NOMO-1 (cell line): ENCODE data around the gene MRTFB.
A peak's percentile ranks its signal among the peaks of the same experiment; 100 is the strongest.
"Not testable (repeated sequence)": the region's sequence is repeated elsewhere in the genome, so short reads cannot be mapped to it uniquely, and the experiment has no call there.

Experiments used
- DNase-seq, 2 experiments: peaks; one replicate each; lab custom pipeline; 2025; ENCODE audit not compliant: unreplicated experiment in 2 of 2; lab: John Stamatoyannopoulos, UW

Gene MRTFB, protein sequence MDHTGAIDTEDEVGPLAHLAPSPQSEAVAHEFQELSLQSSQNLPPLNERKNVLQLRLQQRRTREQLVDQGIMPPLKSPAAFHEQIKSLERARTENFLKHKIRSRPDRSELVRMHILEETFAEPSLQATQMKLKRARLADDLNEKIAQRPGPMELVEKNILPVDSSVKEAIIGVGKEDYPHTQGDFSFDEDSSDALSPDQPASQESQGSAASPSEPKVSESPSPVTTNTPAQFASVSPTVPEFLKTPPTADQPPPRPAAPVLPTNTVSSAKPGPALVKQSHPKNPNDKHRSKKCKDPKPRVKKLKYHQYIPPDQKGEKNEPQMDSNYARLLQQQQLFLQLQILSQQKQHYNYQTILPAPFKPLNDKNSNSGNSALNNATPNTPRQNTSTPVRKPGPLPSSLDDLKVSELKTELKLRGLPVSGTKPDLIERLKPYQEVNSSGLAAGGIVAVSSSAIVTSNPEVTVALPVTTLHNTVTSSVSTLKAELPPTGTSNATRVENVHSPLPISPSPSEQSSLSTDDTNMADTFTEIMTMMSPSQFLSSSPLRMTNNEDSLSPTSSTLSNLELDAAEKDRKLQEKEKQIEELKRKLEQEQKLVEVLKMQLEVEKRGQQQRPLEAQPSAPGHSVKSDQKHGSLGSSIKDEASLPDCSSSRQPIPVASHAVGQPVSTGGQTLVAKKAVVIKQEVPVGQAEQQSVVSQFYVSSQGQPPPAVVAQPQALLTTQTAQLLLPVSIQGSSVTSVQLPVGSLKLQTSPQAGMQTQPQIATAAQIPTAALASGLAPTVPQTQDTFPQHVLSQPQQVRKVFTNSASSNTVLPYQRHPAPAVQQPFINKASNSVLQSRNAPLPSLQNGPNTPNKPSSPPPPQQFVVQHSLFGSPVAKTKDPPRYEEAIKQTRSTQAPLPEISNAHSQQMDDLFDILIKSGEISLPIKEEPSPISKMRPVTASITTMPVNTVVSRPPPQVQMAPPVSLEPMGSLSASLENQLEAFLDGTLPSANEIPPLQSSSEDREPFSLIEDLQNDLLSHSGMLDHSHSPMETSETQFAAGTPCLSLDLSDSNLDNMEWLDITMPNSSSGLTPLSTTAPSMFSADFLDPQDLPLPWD

DNA sequence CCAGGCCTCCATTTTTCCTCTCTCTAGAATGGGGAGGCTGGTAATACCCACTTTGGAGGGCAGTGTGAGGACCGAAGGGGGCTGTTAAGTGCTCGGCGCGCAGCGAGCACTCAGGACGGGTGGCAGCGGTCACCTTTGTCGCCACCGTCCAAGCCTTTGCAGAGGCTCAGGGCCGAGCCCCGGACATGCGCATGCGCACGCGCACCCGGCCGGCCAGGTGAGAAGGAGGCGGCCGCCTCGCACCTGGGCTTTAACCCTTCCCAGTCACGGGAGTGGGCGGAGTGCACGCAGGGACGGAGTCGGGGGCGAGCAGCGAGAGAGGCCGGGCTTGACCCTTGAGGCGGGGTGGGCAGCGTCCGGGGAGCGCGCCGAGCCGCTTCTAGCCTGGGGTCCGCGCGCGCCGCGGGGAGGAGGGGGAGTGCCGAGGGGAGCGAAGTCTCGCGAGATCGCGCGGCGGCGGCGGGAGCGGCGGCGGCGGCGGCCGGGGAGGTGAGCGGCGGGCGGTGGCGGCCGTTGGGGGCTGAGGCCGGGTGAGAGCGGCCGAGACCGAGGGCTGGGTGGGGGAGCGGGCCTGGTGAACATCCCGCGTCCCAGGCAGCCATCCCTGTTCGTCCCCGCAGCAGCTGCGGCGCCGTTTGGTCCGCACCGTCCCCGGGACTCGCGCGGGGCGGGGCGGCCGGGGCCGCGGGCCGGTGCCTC, at the start of gene MRTFB:
Gene MRTFB, plus strand, starts transcription at position 443 of the 699 bp plus-strand sequence. CDS start 69,288 bp downstream, outside the sequence.
- peak; percentile 30 to 60 for DNase-seq

- DNase-seq, result not testable (repeated sequence)
Measured at GRCh38 chr16:14023526-14023925, 47.6 kb upstream of the MRTFB start.

- DNase-seq, result peak; percentile 37 to 62
Measured at GRCh38 chr16:14024283-14024682, 46.8 kb upstream of the MRTFB start.

DNA sequence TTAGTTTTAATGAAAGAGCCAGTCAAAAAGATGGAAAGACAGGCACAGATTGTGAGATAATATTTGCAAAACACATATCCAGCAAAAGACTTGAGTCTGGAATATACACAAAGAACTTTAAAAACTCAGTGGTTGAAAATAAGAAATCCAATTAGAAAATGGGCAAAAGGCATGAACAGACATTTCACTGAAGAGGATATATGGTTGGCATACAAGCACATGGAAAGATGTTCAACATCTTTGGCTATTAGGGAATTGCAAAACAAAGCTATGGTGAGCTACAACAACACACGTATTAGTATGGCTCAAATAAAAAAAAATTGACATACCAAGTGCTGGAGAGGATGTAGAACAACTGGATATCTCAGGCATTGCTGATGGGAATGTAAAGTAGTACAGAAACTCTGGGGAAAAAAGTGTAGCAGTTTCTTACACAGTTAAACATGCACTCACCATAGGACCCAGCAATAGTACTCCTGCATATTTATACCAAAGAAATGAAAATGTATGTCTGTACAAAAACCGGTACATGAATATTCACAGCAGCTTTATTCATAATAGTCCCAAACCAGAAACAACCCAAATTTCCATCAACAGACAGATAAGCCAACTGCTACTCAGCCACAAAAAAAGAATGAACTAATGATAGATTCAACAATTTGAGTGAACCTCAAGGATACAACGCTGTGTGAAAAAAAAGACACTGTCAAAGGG, 44.4 kb upstream of the MRTFB start:
- no peak for DNase-seq

- no peak for DNase-seq
Measured at GRCh38 chr16:14028202-14028601, 42.9 kb upstream of the MRTFB start.

GRCh38 chr16:14029658-14030057, 41.5 kb upstream of the MRTFB start:
- DNase-seq, result no peak

DNA sequence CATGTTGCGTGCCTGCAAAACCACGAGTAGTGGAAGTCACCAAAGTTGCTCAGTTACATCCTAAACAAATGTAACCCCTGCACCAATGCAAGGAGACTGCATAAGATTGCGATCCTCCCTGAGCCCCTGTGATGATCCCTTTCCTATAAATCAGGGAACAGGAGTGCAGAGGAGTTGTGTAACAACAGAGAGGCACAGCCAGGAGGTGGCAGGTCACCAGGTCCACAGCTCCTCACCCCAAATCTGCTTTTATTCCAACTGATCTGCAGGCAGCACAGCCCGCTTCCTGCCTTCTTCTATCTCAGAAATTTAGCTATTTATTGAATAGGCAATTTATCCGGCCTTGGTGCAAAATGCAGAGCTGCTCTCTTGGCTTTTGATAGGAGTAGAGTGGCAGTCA, 36.0 kb upstream of the MRTFB start:
- no peak for DNase-seq

DNA sequence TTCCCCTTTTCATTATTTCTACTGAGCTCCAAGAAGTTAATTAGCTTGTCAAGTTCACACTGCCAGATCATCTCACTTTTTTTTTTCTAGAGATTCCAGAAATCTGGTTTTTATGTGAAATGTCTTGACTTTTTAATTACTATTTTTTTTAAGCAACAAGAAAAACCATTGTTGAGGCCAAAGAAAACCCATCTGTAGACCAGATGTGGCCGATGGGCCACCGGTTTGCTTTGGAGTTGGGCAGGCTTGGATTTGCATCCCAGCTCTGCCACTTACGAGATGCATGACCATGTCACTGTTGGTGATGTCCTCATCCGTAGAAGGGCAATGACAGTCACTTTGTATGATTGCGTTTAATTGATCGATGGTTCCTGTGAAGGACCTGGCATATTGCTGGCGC, 34.2 kb upstream of the MRTFB start:
- no peak for DNase-seq

DNA sequence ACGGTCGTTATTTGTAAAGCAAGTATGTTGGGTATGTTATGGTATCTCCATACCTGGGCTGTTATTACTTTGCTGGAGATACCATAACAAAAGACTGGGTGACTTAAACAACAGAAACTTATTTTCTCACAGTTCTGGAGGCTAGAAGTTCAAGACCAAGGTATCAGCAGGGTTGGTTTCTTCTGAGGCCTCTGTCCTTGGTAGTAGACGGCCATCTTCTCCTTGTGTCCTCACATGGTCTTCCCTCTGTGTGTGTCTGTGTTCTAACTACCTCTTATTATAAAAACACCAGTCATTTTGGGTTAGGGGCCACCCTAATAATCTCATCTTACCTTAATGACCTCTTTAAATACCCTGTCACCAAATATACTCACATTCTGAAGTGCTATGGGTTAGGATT, 33.2 kb upstream of the MRTFB start:
- no peak for DNase-seq

DNA sequence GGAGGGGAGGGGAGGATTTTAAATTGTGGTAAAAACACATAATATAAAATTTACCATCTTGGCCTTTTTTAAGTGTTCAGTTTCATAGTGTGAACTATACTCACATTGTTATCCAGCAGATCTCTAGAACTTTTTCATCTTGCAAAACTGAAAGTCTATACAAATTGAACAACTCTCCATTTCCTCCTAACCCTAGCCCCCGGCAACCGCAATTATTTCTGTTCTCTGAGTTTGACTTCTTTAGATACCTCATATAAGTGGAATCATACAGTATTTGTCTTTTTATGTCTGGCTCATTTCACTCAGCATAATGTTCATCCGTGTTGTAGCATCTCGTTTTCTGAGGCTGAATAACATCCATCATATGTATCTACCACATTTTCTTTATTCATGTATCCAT, 30.0 kb upstream of the MRTFB start:
- DNase-seq, result no peak

DNA sequence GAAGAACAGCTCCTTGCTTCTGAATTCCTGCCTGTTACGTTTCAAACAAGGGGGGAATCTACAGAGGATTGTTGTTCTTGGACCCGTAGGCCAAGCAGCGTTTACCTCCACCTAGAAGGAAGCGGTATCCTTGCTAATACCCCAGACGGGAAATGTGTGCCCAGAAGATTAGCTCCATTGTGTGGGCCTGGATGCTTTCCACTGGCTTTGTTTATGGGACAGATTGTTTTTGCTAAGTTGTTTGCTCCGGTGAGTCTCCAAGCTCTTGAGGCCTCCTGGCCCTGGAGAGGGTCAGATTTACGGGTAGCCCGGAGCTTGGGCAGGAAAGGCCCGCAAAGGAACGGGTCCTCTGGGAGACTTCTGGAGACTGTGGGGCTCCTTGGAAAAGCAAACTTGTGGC, 28.4 kb upstream of the MRTFB start:
- DNase-seq, result no peak

GRCh38 chr16:14043278-14043677, 27.8 kb upstream of the MRTFB start:
- DNase-seq, result no peak

DNA sequence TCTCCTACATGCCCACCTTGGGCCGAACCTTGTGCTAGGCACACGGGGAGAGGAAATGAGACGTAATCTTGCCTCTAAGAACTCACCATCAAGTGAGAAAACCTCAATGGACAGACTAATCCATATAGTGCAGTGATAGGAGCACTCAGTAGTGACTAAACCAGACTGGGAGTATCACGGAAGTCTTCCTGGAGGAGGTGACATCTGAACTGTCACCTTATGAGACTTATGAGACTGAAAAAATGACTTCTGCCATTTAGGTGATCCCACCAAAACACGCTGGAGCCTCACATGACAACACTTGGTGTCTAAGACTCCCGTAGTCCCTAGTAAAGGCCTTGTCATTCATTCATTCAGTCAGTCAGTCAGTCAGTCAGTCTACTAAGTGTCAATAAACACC, 27.3 kb upstream of the MRTFB start:
- DNase-seq, result no peak

DNA sequence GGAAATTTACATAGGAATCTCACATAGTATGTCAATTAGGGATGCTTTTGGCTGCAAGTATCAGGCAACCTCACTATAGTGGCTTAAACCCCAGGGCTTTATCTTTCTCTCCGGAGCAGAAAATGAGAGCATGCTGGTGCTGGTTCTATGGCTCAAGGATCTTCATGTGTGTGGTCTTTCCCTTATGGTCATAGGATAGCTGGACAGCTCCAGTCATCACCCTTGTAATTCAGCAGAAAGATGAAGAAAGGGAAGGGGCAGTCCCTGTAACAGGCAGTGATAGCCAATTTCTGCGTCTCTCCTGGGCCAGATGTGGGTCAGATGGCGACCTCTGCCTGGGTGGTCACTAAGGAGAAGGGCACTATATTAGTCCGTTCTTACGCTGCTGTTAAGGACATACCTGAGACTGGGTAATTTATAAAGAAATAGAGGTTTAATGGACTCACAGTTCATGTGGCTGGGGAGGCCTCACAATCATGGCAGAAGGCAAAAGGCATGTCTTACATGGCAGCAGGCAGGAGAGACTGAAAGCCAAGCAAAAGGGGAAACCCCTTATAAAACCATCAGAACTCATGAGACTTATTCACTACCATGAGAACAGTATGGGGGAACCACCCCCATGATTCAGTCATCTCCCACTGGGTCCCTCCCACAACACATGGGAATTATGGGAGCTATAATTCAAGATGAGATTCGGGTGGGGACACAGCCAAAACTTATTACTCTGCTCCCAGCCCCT, 23.8 kb upstream of the MRTFB start:
- DNase-seq, result not testable (repeated sequence)

GRCh38 chr16:14050291-14051027, 20.7 kb upstream of the MRTFB start:
- no peak for DNase-seq

DNA sequence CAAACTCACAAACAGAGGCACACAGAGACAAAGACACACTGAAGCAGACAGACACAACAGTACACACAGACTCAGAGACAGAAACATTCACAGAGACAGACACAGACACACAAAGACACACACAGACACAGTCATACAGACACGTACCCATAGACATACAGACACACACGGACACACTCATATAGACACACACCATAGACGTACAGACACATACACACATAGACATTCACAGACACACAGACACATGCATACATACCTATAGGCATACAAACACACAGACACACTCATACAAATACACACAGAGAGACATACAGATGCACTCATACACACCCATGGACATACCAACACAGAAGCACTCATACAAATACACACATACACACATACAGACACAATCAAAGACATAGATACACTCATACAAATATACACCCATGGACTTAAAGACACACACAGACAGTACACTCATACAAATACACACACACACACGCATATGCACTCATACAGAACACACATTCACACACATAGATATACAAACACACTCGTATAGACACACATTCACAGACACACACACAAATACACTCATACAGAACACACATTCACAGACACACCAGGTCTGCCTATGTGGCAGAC, 19.9 kb upstream of the MRTFB start:
- DNase-seq, result no peak

- no peak for DNase-seq
Measured at GRCh38 chr16:14056970-14057369, 14.1 kb upstream of the MRTFB start.

- DNase-seq, result no peak
Measured at GRCh38 chr16:14057878-14058382, 13.2 kb upstream of the MRTFB start.
